ENCODE data around the gene TLE3. TPM values are rescaled to one million over a fixed set of nuclear protein-coding genes. Genes with fewer than 3 reads are reported as not detected.

TLE3 gene
- polyA plus RNA-seq, 4 donors: 30.9 to 51.6 (median 39.8) TPM

DNA sequence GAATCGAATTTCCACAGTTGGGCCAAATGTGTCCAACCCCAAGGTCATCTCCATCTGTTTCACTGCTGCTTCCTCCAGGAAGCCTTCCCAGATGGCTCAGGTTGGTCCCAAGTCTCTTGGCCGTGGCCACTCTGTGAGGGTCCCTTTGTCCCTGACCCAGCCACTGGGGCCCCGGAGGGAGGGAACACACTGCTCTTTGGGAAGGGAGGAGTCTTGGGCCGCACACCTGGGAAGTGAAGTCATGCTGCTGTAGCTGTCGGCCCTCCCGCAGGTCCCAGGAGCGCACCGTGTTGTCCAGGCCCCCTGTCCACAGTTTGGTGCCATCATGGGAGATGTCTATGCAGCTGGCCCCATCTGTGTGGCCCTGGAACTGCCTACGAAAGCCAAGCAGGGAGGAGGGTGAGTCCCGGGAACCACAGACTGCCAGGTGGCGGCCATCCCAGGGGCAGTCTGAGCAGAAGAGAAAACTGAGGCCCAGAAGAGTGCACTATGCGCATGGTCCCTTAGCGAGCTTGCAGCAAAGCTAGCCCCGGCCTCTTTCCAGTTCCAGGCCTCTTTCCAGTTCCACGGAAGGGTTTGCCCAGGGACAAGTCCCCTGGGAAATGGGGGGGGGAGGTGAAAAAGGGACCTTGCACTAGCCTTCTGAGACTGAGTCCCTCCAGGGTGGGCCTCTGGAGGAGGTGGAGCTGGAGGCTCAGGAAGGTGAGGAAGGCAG is 44.6 kb downstream of the TLE3 start:
- DNase-seq (ENCODE audit: low read depth in 4 of 4, low spot score in 2 of 4): no peak

DNA sequence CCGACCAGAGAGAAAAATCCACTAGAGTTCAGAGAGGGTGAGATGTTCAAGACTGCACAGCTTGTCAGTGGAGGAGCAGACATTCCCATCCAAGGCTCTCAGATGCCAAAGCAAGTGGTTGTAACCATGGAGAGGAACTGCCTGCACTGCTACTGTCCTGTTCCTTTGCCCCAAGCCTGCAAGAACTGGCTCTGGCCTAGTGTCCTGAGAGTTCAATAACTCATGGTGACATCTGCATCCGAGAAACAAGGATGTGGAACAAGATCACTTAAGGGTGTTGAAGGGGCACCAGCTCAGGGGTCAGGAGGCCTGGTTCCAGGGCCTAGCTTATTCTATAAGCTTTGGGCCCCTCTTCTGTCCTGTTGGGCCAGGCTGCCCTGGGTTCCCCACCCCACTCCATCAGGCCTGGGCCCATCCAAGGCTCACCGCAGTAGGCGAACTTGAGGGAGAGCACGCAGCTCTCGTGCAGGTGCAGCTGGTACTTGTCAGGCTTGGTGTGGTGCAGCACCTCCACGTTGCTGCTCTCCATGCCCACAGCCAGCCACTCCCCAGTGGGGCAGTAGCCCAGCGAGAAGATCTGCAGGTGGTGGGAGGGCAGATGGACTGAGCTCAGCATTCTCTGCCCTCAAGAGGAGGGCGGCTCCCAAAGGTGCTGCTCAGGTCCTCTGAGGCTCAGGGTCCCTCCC is 45.6 kb downstream of the TLE3 start:
- DNase-seq (ENCODE audit: low read depth in 4 of 4, low spot score in 2 of 4): no peak

DNA sequence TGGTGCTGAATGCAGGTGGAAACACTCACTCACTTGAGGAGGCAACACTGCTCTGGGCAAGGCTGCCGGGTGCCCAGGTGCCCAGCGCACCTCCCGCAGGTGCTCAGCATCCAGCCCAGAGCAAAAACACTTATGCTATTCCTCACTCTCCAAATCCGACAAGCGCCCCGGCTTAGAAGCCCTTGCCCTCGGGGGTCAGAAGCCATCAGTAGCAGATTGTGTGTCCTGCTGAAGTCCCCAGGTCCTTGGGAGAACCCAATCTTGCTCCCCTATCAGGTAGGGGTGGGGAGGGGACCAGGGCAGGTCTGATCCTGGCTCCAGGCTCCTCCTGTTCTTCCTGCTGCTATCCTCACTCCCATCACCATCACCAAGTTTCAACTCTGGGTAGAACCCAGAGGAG is 46.7 kb downstream of the TLE3 start:
- DNase-seq (ENCODE audit: low read depth in 4 of 4, low spot score in 2 of 4): no peak

DNA sequence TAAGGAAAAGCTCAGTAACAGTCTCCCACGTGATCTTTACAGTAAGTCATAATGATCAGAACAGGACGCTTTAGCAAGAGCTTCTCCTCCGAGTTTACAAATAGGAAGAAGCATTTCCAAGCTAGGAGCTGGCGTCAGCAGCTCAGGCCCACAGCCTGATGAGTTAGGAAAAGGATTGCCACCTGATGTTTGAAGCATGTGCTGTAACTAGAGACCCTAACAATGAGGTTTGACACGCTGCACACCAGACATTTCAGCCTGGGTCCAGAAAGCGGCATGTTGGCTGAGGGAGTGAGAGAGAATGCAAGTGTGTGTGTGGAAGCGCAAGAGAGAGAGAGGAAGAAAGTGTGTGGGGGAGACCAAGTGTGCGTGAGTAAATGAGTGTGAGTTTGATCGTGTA is 47.3 kb downstream of the TLE3 start:
- no peak for DNase-seq (ENCODE audit: low read depth in 4 of 4, low spot score in 2 of 4)

DNA sequence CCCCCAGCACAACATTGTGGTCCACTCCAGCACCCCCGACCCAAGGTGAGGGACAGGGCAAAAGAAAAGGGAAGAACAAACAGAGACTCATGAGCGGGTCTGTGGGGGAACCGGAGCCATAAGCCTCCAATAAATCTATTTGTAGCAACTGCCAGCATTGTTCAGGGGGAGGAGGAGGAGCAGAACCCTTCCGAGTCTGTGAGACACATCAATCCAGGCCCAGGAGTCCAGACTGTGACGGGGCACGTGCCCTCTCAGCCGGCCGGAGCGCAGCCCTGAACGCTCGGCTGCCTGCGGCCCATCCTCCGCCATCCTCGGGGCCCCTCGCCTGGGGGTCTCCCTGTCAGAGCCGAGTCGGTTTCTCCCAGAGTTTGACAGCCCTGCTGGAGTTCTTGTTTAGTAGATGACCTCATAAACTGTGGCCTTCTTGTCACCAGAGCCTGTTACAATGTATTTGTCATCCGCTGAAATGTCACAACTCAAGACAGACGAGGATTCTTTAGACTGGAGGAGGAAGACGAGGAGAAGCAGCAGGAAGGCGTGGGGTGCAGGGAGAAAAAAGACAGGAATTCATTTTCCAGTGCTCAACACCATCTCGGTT is 47.9 kb downstream of the TLE3 start:
- no peak for DNase-seq (ENCODE audit: low read depth in 4 of 4, low spot score in 2 of 4)

DNA sequence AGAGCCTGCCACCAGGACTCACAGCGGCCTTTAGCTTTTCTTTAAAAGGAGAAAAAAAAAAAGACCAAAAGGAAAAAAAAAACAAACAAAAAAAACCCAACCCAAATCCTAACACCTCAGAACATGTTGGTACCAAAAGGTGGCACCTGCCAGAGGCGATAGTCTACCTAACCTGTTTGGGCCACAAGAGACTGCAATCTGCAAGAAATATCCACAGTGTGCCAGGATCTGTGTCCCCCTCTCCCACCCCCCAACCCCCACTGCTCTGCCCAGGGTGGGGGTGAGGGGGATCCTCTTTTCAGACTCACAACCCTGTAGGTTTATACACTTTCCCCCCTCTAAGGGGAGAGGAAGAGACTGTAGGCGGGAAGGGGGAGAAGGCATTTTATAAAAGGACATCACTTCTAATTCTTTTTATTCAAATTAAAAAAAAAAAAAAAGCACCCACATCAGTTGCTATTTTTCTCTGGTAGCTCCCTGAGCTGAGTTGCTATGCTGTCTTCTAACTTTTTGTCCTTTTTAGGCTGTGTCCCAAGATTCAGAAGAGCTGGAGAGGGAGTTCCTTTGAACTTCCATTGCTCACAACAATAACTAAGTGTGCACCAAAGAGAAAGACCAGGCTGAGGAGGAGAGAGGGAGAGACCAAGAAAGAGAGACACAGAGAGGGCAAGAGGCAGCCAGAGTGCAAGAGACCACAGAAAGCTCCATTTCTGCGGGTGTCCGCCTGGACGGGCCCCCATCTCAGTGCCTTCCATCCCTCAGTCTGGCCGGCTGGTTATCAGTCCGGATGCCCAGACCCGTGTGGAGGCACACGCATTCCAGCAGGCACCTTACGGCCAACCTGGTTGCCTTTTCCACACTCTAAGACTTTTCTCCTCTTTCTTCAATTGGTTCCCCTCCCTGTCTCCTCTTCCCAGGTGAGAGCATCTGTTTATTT is 48.9 kb downstream of the TLE3 start:
- DNase-seq (ENCODE audit: low read depth in 4 of 4, low spot score in 2 of 4): no peak

DNA sequence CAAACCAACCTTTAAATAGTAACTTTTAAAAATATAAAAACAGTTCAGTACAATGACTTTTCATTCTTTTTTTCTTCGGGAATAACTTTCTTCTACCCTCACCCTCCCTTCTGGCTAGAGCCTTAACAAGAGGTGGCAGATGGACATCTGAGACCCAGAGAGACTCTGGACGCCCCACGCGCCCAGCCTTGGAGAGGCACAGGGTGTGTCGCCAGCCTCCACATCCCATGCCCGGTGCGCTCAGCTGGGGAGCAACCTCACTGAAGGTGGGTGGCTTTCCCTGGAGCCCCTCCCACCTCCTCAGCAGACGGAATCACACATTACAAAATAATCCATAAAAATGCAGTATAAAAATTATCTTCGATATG is 49.5 kb downstream of the TLE3 start:
- DNase-seq (ENCODE audit: low read depth in 4 of 4, low spot score in 2 of 4): no peak

DNA sequence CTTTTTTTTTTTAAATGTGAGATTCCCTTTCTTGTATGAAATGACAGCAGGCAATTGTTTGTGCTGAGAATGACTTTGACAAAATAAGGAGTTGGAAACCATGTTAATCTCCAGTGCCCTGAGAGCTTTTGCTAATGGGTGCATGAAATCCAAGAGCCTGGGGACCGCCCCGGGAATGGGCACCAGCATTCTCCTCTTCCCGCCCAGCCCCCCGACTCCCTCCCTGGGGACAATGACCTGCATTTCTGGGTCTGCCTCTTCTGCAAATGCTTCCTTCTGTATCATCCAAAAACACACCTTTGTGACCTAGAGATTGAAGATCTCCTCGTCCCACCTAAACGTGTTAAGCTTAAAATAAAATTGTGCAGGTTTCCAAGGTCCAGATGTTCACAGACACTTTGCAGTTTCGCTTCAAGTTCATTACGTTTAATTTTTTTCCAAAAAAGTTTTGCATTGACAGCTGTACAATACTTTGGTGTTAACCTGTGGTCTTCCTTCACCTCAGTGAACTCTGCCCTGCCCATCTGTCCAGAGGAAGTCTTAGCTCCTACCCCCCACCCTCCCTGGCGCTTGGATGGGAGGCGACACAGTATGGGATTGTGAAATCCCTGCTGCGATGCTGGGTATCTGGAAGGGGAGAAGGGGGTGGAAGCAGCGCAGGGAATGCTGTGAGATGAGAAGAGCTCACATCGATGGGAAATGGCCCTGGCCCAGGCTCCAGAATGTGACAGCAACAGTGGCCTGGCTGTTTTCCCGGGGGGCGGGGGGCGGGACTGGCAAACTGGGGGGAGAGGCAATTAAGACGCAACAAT is 50.1 kb downstream of the TLE3 start:
- DNase-seq (ENCODE audit: low read depth in 4 of 4, low spot score in 2 of 4): no peak

DNA sequence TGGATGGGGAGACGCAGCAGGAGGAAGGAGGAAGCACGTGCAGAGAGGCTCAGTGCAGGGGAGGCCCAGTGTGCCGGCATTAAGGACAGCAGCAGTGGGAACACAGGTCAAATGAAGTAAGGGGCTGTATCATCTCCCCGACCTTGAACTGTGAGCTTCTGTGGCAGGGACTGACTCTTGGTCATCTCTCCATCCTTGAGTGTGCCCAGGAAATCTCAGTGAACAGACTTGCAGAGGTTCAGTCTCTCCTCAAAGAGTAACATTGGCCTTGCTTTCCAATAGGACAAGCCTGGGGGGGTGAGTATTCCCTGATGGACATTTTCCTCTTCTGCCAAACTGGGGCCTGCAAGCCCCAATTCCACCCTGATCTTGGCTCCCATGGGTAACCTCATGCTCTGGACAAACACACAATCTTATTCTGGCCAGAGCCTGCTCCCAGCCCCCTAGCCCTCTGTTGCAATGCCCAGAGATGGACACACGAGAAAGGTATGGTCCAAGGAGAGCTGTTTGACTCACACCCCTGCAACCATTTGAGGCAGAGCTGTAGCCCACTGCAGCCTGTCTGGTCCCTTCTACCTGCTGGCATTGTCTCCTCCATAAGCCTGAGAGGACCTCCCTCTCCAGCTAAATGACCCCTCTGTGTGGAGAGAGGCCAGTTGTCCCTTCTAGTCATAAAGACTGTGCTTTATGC is 50.9 kb downstream of the TLE3 start:
- no peak for DNase-seq (ENCODE audit: low read depth in 4 of 4, low spot score in 2 of 4)

DNA sequence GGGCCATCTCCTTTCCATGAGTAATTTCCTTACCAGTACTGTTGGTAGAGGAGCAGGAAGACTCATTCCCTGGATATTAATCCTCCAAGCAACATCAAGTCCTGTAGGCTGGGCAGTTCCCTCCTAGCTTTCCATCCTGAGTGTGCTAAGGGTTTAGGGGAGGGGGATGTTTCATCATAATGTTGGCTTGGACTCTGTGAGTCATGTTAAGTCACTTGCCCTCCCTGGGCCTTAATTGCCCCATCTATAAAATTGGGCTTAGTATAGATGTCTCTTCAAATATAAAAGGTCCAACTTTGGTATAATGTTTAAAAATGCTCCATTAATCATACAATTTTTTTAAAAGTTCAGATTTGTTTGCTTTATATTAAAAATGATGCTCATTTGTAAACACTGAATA is 52.7 kb downstream of the TLE3 start:
- DNase-seq (ENCODE audit: low read depth in 4 of 4, low spot score in 2 of 4): no peak

DNA sequence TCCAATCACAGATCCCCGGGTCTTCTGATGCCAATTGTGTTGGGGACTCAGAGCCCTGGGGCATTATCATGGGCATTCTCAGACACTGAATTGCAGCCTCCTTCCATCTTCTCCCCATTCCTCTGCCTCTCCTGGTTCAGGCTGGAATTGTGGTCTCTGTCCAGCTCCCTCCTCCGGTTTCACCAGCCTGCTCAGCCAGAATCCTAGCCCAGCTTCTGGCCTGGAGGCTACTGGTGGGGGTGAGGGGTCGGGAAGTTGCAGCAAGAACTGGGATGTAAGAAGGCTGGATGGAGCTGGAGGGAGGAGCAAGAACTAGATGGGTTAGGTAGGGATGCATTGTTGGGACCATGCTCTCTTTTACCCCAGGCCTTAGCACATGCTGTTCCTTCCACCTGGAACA is 53.5 kb downstream of the TLE3 start:
- no peak for DNase-seq (ENCODE audit: low read depth in 4 of 4, low spot score in 2 of 4)

DNA sequence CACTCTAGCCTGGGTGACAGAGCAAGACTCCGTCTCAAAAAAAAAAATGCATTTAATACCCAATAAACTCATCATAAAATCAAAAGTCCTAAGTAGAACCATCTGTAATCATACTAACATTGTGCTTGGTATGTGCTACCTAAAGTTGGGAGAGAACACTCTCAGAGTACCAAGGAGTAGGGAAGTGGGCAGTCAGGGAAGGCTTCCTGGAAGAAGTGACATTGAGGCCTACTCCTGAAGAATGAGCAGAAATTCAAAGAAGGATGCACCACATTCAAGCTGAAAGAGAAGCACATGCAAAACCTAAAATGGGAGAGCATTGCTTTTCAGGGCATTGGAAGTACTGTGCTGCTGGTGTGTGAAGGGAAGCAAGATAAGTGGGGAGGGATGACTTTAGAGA is 54.1 kb downstream of the TLE3 start:
- DNase-seq (ENCODE audit: low read depth in 4 of 4, low spot score in 2 of 4): no peak

DNA sequence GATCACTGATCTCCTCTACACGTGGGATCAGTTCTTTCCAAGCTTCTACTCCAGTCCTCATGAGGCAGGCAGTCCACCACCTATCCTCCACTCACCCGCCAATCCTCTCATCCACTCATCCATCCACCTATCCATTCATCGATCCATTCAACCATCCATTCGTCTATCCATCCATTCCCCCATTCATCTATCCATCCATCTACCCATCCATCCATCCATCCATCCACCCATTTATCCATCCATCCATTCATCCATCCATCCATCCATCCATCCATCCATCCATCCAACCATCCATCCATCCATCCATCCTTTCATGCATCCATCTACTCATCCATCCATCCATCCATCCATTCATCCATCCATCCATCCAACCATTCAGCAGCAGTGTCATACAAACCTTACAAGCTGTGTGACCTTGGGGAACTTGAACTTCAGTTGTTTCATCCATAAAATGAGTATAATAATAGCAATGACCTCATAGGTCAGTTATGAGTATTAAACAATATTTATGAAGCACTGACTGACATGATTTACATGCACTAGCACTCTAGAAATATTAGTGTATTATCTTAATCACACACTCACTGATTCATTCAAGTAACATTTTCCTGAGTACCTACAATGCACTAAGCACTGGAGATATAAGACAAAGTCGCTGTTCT is 55.0 kb downstream of the TLE3 start:
- DNase-seq (ENCODE audit: low read depth in 4 of 4, low spot score in 2 of 4): no peak

DNA sequence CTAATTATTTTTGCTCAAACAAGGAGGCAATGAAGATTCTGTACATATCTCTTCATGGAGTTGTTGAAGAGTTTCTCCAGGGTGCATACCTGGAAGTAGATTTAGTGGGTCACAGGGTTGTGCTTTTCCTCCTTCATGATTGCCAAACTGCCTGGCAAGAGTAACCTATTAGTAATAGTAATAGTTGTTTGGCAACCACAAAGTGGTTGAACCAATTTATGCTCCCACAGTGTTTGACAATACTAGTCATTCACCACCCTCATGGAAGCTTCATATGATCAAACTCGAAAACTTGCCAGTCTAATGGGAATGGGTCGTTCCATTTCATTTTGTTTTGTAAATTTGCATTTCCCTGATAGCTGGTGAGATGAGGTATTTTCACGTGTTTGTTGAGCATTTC is 57.8 kb downstream of the TLE3 start:
- no peak for DNase-seq (ENCODE audit: low read depth in 4 of 4, low spot score in 2 of 4)

DNA sequence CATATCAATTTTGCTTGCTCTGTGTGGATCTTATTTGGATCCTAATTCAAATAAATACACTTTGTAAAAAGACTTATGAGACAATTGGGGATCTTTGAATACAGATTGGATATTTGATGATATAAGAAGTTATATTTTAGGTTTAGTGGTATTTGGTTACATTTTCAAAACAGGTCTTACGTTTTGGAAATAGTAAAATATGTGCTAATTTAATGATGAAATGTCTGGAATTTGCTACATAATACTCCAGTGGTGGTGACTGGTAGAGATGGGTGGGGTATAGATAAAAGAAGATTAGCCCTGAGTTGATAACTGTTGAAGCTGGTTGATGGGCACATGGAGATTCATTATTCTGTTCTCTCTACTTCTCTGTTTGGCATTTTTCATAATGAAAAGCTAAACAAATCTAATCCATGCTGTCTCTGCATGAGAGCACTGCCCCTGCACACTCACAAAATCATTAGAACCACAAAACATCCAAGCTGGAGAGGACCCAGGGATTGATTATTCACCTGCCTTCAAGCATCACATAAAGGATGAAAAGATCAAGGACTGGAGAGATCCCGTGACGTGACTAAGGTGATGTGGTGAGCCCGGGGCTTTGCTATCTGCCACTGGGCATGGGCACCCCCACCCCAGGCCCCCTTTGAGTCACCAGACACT is 58.9 kb downstream of the TLE3 start:
- no peak for DNase-seq (ENCODE audit: low read depth in 4 of 4, low spot score in 2 of 4)

DNA sequence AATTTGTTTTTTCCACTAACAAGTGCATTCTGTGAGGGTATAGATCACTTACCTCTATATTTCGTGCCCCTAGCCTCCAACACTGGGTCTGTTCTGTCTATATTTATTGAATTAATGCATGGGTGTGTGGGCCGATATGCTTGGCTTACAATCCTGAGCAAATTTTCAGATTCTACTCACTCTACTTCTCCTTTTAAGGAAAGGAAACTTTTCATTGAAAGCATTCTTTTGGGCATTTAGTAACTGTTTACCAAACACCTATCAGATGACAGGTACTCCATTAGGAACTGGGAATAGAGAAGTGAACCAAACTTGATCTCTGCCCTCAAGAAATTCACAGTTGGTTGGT is 60.5 kb downstream of the TLE3 start:
- no peak for DNase-seq (ENCODE audit: low read depth in 4 of 4, low spot score in 2 of 4)

DNA sequence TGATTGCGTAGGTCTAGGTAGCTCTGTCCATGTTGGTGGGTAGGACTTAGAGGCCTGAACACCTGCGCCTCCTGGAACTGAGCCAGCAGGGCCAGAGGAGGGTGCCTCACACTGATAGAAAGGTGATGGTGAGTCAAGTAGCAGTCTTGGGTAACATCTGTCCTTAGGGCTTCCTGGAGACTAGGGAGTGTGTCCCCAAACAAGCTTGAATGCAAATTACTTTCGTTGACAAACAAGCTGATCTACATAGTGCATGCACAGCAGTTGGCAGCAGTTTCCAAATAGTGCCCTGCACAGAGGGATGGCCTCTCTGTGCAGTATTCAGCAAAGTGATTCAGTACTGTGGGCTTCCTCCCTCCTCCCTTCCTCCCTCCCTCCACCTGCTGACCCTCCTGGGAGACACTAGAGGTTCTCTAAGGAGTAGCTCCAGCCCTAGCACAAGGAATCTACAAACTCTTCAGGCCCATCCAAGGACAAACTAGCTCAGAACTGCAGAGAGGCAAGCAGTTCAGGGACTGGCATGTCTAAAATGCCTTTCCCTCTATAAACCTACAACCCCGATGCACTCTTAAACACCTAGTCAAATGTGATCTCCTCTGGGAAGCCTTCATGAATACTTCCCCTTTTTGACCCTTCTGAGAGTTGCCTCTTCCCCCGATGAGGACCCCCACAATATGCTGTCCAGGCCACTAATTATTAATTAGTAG is 61.0 kb downstream of the TLE3 start:
- DNase-seq (ENCODE audit: low read depth in 4 of 4, low spot score in 2 of 4): no peak

DNA sequence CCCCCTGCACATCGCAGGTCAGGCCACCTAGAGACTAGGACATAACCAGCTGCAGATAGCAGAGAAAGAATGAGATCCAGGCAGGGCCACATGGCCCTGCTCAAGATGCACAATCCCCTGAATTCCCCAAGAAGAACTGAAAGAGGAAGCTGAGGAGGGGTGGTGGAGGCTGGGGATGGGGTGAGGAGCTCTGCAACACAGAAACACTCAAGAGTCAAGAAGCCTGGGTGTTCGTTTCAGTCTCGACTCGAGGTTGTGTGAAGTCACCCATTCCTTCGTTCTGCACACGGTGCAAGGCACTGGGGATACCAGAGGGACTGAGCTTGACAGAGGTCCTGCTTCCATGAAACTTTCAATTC is 62.0 kb downstream of the TLE3 start:
- no peak for DNase-seq (ENCODE audit: low read depth in 4 of 4, low spot score in 2 of 4)

All from left renal cortex interstitium (tissue), 4 donors.